GM03348 (cell line): ENCODE data around the gene GAL3ST3.
"Not testable (repeated sequence)": the region's sequence is repeated elsewhere in the genome, so short reads cannot be mapped to it uniquely, and the experiment has no call there.

Experiments
- DNase-seq: peaks from one replicate; pipeline ENCODE4 v3.0.0; 2012; ENCODE audit warnings: low spot score

Gene GAL3ST3

GRCh38 chr11:66044757-66045156 is 4.2 kb downstream of the GAL3ST3 start:
- no peak for DNase-seq

GRCh38 chr11:66042996-66043906 is 5.7 kb downstream of the GAL3ST3 start:
- DNase-seq, result no peak

GRCh38 chr11:66042227-66042995 is 6.5 kb downstream of the GAL3ST3 start:
- DNase-seq, result no peak

GRCh38 chr11:66039765-66040164 is 9.2 kb downstream of the GAL3ST3 start:
- no peak for DNase-seq

GRCh38 chr11:66037327-66037726 is 11.6 kb downstream of the GAL3ST3 start:
- no peak for DNase-seq

- DNase-seq, result no peak
Measured at GRCh38 chr11:66036334-66036710, 12.6 kb downstream of the GAL3ST3 start.

- no peak for DNase-seq
Measured at GRCh38 chr11:66035653-66036333, 13.2 kb downstream of the GAL3ST3 start.

GRCh38 chr11:66032957-66033735 is 15.8 kb downstream of the GAL3ST3 start:
- DNase-seq, result no peak

- DNase-seq, result no peak
Measured at GRCh38 chr11:66026017-66026529, 22.9 kb downstream of the GAL3ST3 start, which contains the start of gene CATSPER1. CATSPER1 (minus strand) TSS chr11:66026479; CDS start chr11:66026379, 100 bp downstream.

GRCh38 chr11:66023186-66023440 is 25.8 kb downstream of the GAL3ST3 start:
- not testable (repeated sequence) for DNase-seq

GRCh38 chr11:66022401-66023185 is 26.4 kb downstream of the GAL3ST3 start:
- peak; percentile 94 for DNase-seq

- DNase-seq, result peak; percentile 88
Measured at GRCh38 chr11:66020618-66021357, 28.2 kb downstream of the GAL3ST3 start.

- DNase-seq, result no peak
Measured at GRCh38 chr11:66020212-66020611, 28.7 kb downstream of the GAL3ST3 start.

- DNase-seq, result no peak
Measured at GRCh38 chr11:66017321-66017720, 31.6 kb downstream of the GAL3ST3 start.

GRCh38 chr11:66016793-66017177 is 32.2 kb downstream of the GAL3ST3 start:
- DNase-seq, result no peak

GRCh38 chr11:66015936-66016792 is 32.8 kb downstream of the GAL3ST3 start:
- no peak for DNase-seq

- DNase-seq, result peak; percentile 68
Measured at GRCh38 chr11:66015454-66015881, 33.5 kb downstream of the GAL3ST3 start.

GRCh38 chr11:66014804-66015453 is 34.0 kb downstream of the GAL3ST3 start:
- DNase-seq, result no peak

- DNase-seq, result no peak
Measured at GRCh38 chr11:66013762-66014100, 35.2 kb downstream of the GAL3ST3 start.
